HG03097 (cell line): Measurements from ENCODE around the gene LEFTY1.

ENCODE experiments used
- ATAC-seq: cut with Tn5 transposase; IDR thresholded peaks from one replicate; pipeline ENCODE4 v1.9.1; 2021; ENCODE audit not compliant: unreplicated experiment, low FRiP score

The LEFTY1 gene

GRCh38 chr1:225917101-225917500 lies 28.2 kb upstream of the LEFTY1 start:
- ATAC-seq, result no peak

- ATAC-seq, result no peak
These were observed 26.6 kb upstream of the LEFTY1 start for GRCh38 chr1:225915538-225915991.

GRCh38 chr1:225914947-225915346 lies 26.0 kb upstream of the LEFTY1 start:
- no peak for ATAC-seq

GRCh38 chr1:225914391-225914790 lies 25.4 kb upstream of the LEFTY1 start:
- no peak for ATAC-seq

GRCh38 chr1:225911191-225912130 lies 22.5 kb upstream of the LEFTY1 start:
- ATAC-seq, result no peak

GRCh38 chr1:225909477-225909876 lies 20.5 kb upstream of the LEFTY1 start:
- no peak for ATAC-seq

GRCh38 chr1:225908773-225909172 lies 19.8 kb upstream of the LEFTY1 start:
- no peak for ATAC-seq

- no peak for ATAC-seq
These were observed 19.2 kb upstream of the LEFTY1 start for GRCh38 chr1:225908013-225908640.

- ATAC-seq, result no peak
These were observed 18.4 kb upstream of the LEFTY1 start for GRCh38 chr1:225907341-225907740.

GRCh38 chr1:225906467-225906866 lies 17.5 kb upstream of the LEFTY1 start:
- ATAC-seq, result no peak

GRCh38 chr1:225903623-225904022 lies 14.7 kb upstream of the LEFTY1 start:
- no peak for ATAC-seq

- ATAC-seq, result no peak
These were observed 10.3 kb upstream of the LEFTY1 start for GRCh38 chr1:225899044-225899925.

GRCh38 chr1:225897595-225898514 lies 8.9 kb upstream of the LEFTY1 start:
- ATAC-seq, result no peak

GRCh38 chr1:225896937-225897549 lies 8.1 kb upstream of the LEFTY1 start:
- peak; percentile 100 for ATAC-seq

- no peak for ATAC-seq
These were observed 7.5 kb upstream of the LEFTY1 start for GRCh38 chr1:225896494-225896893.

GRCh38 chr1:225892307-225892706 lies 3.4 kb upstream of the LEFTY1 start:
- ATAC-seq, result no peak

GRCh38 chr1:225891229-225891972 lies 2.5 kb upstream of the LEFTY1 start:
- ATAC-seq, result no peak

- no peak for ATAC-seq
These were observed 1.6 kb upstream of the LEFTY1 start for GRCh38 chr1:225890346-225891228.
